GM23338 (cell line): Measurements from ENCODE around the gene GFER. TPM values are rescaled to one million over a fixed set of nuclear protein-coding genes. Genes with fewer than 3 reads are reported as not detected.

Experiments used
- ATAC-seq: fragments of 200-7000 bp; cut with Tn5 transposase; 3 replicates; pipeline ENCODE4 v1.9.1; 2020
- DNase-seq: peaks from one replicate; pipeline ENCODE4 v3.0.0-alpha.2; 2015; ENCODE audit warnings: low spot score
- H2AFZ ChIP-seq: fragments of 200-600 bp; sonication (generic); 2 replicates; pipeline ENCODE4 v1.8.0; 2016; ENCODE audit warnings: antibody characterized with exemption, mild to moderate bottlenecking, moderate library complexity
- H3F3A ChIP-seq: fragments of 200-600 bp; sonication (generic); replicated peaks from 2 replicates; pipeline ENCODE4 v1.8.0; 2017; ENCODE audit warnings: antibody characterized with exemption, mixed run types, low read depth
- H3K27ac ChIP-seq: fragments of 200-600 bp; sonication (generic); 2 replicates; pipeline ENCODE4 v1.6.1; 2016; ENCODE audit warnings: low read depth
- H3K27me3 ChIP-seq: fragments of 200-600 bp; sonication (generic); 2 replicates; pipeline ENCODE4 v1.8.0; 2016; ENCODE audit warnings: mild to moderate bottlenecking, mixed run types, moderate library complexity; ENCODE audit not compliant: insufficient read depth
- H3K36me3 ChIP-seq: fragments of 200-600 bp; sonication (generic); 2 replicates; pipeline ENCODE4 v1.8.0; 2016; ENCODE audit warnings: mild to moderate bottlenecking; ENCODE audit not compliant: insufficient read depth
- H3K4me1 ChIP-seq: fragments of 200-600 bp; sonication (generic); 2 replicates; pipeline ENCODE4 v1.8.0; 2016; ENCODE audit warnings: mild to moderate bottlenecking, moderate library complexity; ENCODE audit not compliant: insufficient read depth
- H3K4me2 ChIP-seq: fragments of 200-600 bp; sonication (generic); 2 replicates; pipeline ENCODE4 v1.7.1; 2017; ENCODE audit warnings: mixed run types
- H3K4me3 ChIP-seq: fragments of 200-600 bp; sonication (generic); 2 replicates; pipeline ENCODE4 v1.6.1; 2016; ENCODE audit warnings: mixed run types
- H3K79me2 ChIP-seq: fragments of 200-600 bp; sonication (generic); replicated peaks from 2 replicates; pipeline ENCODE4 v1.8.0; 2017; ENCODE audit warnings: mild to moderate bottlenecking; ENCODE audit not compliant: insufficient read depth
- H3K9me2 ChIP-seq: fragments of 200-600 bp; sonication (generic); 2 replicates; pipeline ENCODE4 v1.8.0; 2017; ENCODE audit not compliant: insufficient read depth
- H4K20me1 ChIP-seq: fragments of 200-600 bp; sonication (generic); replicated peaks from 2 replicates; pipeline ENCODE4 v1.8.0; 2017; ENCODE audit warnings: mild to moderate bottlenecking; ENCODE audit not compliant: insufficient read depth
- H3K27ac Mint-ChIP-seq: 2 replicates; pipeline ENCODE4 v1.8.0; 2020; ENCODE audit warnings: inconsistent platforms, mild to moderate bottlenecking, moderate library complexity, mixed read lengths
- H3K27me3 Mint-ChIP-seq: 3 replicates; pipeline ENCODE4 v1.8.0; 2022; ENCODE audit warnings: low read depth, mild to moderate bottlenecking, moderate library complexity, mixed read lengths, inconsistent platforms; ENCODE audit not compliant: insufficient read depth, poor library complexity
- H3K36me3 Mint-ChIP-seq: 3 replicates; pipeline ENCODE4 v1.8.0; 2021; ENCODE audit warnings: low read depth, mild to moderate bottlenecking, inconsistent platforms, moderate library complexity, mixed read lengths
- H3K4me1 Mint-ChIP-seq: 3 replicates; pipeline ENCODE4 v1.8.0; 2020; ENCODE audit warnings: mild to moderate bottlenecking, inconsistent platforms, mixed read lengths
- H3K4me3 Mint-ChIP-seq: 3 replicates; pipeline ENCODE4 v1.8.0; 2021; ENCODE audit warnings: moderate library complexity, mild to moderate bottlenecking, inconsistent platforms, mixed read lengths
- H3K9me3 Mint-ChIP-seq: 3 replicates; pipeline ENCODE4 v1.8.0; 2020; ENCODE audit warnings: moderate library complexity, mild to moderate bottlenecking, inconsistent platforms, mixed read lengths
- CTCF ChIP-seq, 2 experiments: fragments of 200-600 bp in 1 of 2; sonication (generic) in 1 of 2; conservative IDR thresholded peaks; 2 replicates each; pipeline versions ENCODE4 v1.5.1 to v1.6.1; 2016 to 2017; ENCODE audit warnings: antibody characterized with exemption in 2 of 2, low read depth in 2 of 2, mild to moderate bottlenecking in 2 of 2, moderate library complexity in 1 of 2
- NANOG ChIP-seq: IDR thresholded peaks from 2 replicates; pipeline ENCODE4 v1.6.1; 2016; ENCODE audit warnings: antibody characterized with exemption, borderline replicate concordance
- POLR2AphosphoS5 ChIP-seq: IDR thresholded peaks from 2 replicates; pipeline ENCODE4 v1.6.1; 2016; ENCODE audit warnings: antibody characterized with exemption, low read depth
- polyA plus RNA-seq: library from polyadenylated mRNA; unstranded; fragments of >200 nt; fragmentation: Nextera tagmentation; extraction: Ambion mirVana; gene quantifications from 2 replicates; pipeline ENCODE4 v1.2.1, GENCODE V29; 2016
- total RNA-seq: library from RNA; depleted of rRNA; stranded (reverse); fragments of >200 nt; shearing (Covaris generic); gene quantifications from 2 replicates; pipeline ENCODE4 v1.2.3, GENCODE V29; 2014
- TF ChIP-seq, protein P1 (sequence below): IDR thresholded peaks from one replicate; pipeline ENCODE4 v1.6.1; 2018; ENCODE audit warnings: antibody characterized with exemption; ENCODE audit not compliant: unreplicated experiment

The GFER gene
- total and polyA plus RNA-seq, 2 experiments from 2014 or later = 40.1 to 64.5 TPM

DNA sequence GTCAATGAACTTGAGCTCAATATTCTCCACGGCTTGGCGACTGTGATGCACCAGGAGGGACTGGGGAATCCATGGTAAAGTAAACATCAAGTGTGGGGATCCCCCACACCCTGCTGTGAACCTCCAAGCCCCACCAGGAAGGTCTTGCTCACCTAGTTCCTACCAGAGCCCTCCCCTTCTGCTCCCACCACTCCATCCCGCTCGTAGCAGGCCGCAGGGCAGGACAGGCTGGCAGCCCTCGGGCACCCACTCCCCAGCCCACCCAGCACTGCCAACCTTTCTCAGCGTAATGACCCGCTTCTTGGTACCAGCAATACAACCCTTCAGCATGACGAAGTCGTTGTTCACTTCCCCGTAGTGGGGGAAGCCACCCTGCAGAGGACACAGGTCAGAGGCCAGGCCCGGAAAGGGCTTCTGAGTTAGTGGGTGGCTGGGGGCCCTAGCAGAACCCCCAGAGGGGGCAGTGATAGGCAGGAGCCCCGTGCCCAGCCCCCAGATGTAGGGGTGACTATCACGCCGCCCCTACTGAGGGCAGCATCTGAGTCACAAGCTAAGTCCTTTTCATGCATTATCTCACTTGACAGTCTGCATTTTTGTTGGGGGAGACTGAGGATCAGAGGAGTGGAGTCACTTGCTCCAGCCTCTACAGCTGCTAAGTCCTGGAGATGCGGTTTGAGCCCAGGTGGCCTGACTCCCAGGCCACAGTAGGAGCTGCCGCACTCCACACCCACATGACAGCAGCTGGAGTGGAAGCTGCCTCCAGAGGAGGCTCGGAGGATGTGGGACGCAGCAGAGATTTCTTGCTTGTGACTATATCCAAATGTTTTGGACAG is 38.2 kb upstream of the GFER start (continued):
- no peak for TF ChIP-seq POLR2AphosphoS5
- no peak for TF ChIP-seq NANOG
- TF ChIP-seq, protein P1, sequence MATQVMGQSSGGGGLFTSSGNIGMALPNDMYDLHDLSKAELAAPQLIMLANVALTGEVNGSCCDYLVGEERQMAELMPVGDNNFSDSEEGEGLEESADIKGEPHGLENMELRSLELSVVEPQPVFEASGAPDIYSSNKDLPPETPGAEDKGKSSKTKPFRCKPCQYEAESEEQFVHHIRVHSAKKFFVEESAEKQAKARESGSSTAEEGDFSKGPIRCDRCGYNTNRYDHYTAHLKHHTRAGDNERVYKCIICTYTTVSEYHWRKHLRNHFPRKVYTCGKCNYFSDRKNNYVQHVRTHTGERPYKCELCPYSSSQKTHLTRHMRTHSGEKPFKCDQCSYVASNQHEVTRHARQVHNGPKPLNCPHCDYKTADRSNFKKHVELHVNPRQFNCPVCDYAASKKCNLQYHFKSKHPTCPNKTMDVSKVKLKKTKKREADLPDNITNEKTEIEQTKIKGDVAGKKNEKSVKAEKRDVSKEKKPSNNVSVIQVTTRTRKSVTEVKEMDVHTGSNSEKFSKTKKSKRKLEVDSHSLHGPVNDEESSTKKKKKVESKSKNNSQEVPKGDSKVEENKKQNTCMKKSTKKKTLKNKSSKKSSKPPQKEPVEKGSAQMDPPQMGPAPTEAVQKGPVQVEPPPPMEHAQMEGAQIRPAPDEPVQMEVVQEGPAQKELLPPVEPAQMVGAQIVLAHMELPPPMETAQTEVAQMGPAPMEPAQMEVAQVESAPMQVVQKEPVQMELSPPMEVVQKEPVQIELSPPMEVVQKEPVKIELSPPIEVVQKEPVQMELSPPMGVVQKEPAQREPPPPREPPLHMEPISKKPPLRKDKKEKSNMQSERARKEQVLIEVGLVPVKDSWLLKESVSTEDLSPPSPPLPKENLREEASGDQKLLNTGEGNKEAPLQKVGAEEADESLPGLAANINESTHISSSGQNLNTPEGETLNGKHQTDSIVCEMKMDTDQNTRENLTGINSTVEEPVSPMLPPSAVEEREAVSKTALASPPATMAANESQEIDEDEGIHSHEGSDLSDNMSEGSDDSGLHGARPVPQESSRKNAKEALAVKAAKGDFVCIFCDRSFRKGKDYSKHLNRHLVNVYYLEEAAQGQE = no peak

DNA sequence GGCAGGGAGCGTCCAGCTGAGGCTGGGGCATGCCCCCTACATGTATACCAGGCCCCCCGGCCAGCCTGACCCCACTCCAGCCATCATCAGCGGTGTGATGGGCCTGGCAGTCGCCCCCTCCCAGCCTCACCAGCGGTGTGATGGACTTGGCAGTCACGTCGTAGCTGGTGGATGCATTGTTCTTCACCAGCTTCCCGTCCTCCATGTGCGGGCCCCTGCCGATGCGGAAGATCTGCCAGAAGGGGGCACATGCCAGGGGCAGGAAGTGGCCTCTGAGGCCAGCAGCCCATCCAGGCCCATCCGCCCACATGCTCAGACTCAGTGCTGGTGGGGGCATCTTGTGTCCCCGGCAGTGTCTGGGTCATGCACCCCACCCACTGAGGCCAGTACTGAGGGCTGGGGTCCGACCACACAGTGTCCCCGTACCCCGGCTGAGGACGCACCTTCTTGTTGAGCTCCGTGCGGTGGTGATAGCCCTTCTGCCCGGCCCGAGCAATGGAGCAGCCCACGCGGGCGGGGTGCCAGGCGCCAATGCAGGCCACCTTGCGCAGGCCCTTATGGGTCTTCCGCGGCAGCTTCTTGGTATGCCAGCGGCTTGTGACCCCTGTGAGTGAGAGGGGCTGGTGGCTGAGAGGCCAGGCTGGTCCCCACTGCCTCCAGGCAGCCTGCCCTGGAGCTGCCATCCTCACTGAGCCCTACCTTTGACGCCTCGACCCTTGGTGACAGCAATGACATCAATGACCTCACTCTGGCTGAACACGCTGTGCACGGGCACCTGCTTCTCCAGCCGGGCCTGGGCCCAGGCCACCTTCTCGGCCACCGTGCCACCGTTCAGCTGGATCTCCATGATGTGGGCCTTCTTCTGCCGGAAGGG is 37.3 kb upstream of the GFER start:
- H3K79me2 ChIP-seq = no peaks in the 10 kb centered on the region
- ATAC-seq (no peak; the same call in 2 of the 3 replicates), DNase-seq (peak; percentile 49)
- H3K27me3 ChIP-seq = no peaks in the 10 kb centered on the region
- TF ChIP-seq POLR2AphosphoS5 (no peak), CTCF (conservative IDR thresholded peaks at IDR 0.05; ENCODE audit: low read depth in 2 of 2) (peak; percentile 18 to 46; a peak in 2 of 4 replicates)
- TF ChIP-seq, protein P1 = no peak
- no peak overlapping the region for H2AFZ ChIP-seq
- no peak overlapping the region for H3K4me2 ChIP-seq
- H3K4me1 ChIP-seq = peaks cover 13% of the 10 kb centered on the region; the same call in 1 of the 2 replicates
- H3K27ac Mint-ChIP-seq = no peak overlapping the region
- H3K36me3 ChIP-seq = no peaks in the 10 kb centered on the region
- H3K36me3 Mint-ChIP-seq = no peaks in the 10 kb centered on the region; the same call in 2 of the 3 replicates
- H4K20me1 ChIP-seq = no peaks in the 10 kb centered on the region; the same call in 1 of the 2 replicates
- H3K4me3 Mint-ChIP-seq = no peak overlapping the region
- H3F3A ChIP-seq = 0 out of 2 replicates have a peak, but pooled peaks cover 4% of the 10 kb centered on the region
- no peak overlapping the region for H3K4me3 ChIP-seq
- peaks cover 12% of the 10 kb centered on the region for H3K27me3 Mint-ChIP-seq
- no peaks in the 10 kb centered on the region for H3K9me2 ChIP-seq
- no peaks in the 10 kb centered on the region for H3K9me3 Mint-ChIP-seq
- no peak overlapping the region for H3K27ac ChIP-seq
- peaks cover 14% of the 10 kb centered on the region for H3K4me1 Mint-ChIP-seq
